Endothelial cell of umbilical vein (primary cell): ENCODE data around the gene COL4A2. TPM values are rescaled to one million over a fixed set of nuclear protein-coding genes. Genes with fewer than 3 reads are reported as not detected.

Experiments used
- BruUV-seq: library from RNA; stranded (reverse); fragments of 400-500 nt; replicated peaks from 2 replicates; lab custom pipeline; 2021; lab: Mats Ljungman, UMichigan
- CTCF ChIA-PET: fragments of 300-600, 350-600 bp; sonication (Branson Sonifier 250); formaldehyde crosslinking; loops from one replicate; lab custom pipeline; 2021; ENCODE audit warnings: antibody characterized with exemption, inconsistent platforms; lab: Charles Lee
- POLR2A ChIA-PET: fragments of 300-600, 350-600 bp; sonication (Branson Sonifier 250); formaldehyde crosslinking; loops from one replicate; lab custom pipeline; 2021; ENCODE audit warnings: antibody characterized with exemption, inconsistent platforms; lab: Charles Lee
- DNase-seq: peaks from one replicate; pipeline ENCODE4 v3.0.0-alpha.2; 2011; ENCODE audit warnings: low read depth, low spot score
- FAIRE-seq: peaks from 2 replicates; lab custom pipeline; 2011; peaks lifted over from hg19 to GRCh38; lab: Jason Lieb, UNC
- H2AFZ ChIP-seq: 2 replicates; pipeline ENCODE4 v1.6.0; 2012; ENCODE audit warnings: low read depth, low read length, control low read depth, inconsistent platforms
- H3K27ac ChIP-seq: 2 replicates; pipeline ENCODE4 v1.5.1; 2011; ENCODE audit warnings: low read depth, mild to moderate bottlenecking, control low read depth, low read length, moderate library complexity; ENCODE audit not compliant: insufficient read depth
- H3K27me3 ChIP-seq, 2 experiments: 2 replicates each; pipeline versions ENCODE4 v1.6.0 to v1.6.1; 2011; ENCODE audit warnings: low read length in 2 of 2, mixed read lengths in 1 of 2; ENCODE audit not compliant: control insufficient read depth in 2 of 2, insufficient read depth in 2 of 2
- H3K36me3 ChIP-seq, 2 experiments: 2 replicates in 1 of 2; 3 replicates in 1 of 2; pipeline ENCODE4 v1.5.1; 2011; ENCODE audit warnings: low read length in 2 of 2, mild to moderate bottlenecking in 1 of 2, moderate library complexity in 1 of 2; ENCODE audit not compliant: control insufficient read depth in 2 of 2, insufficient read depth in 2 of 2; ENCODE audit errors: extremely low read depth in 1 of 2
- H3K4me1 ChIP-seq: 3 replicates; pipeline ENCODE4 v1.5.1; 2011; ENCODE audit warnings: mild to moderate bottlenecking, low read length; ENCODE audit not compliant: control insufficient read depth, insufficient read depth; ENCODE audit errors: extremely low read depth
- H3K4me2 ChIP-seq: 2 replicates; pipeline ENCODE4 v1.6.1; 2011; ENCODE audit warnings: low read length, control low read depth, mixed read lengths; ENCODE audit not compliant: insufficient read depth
- H3K4me3 ChIP-seq, 3 experiments: fragments of 200-600 bp in 1 of 3; sonication (generic), shearing (Covaris generic) in 1 of 3; replicated peaks in 1 of 3; 2 replicates each; pipeline ENCODE4 v1.5.1; 2011 to 2016; ENCODE audit warnings: control low read depth in 3 of 3, low read length in 3 of 3, mild to moderate bottlenecking in 2 of 3, inconsistent platforms in 1 of 3, low read depth in 1 of 3, moderate library complexity in 1 of 3; ENCODE audit not compliant: insufficient read depth in 1 of 3
- H3K79me2 ChIP-seq: 2 replicates; pipeline ENCODE4 v1.6.0; 2012; ENCODE audit warnings: low read length, inconsistent platforms; ENCODE audit not compliant: control insufficient read depth, insufficient read depth
- H3K9ac ChIP-seq: replicated peaks from 2 replicates; pipeline ENCODE3; 2011; ENCODE audit warnings: low read length, control low read depth; ENCODE audit not compliant: insufficient read depth; ENCODE audit errors: extremely low read depth
- H3K9me1 ChIP-seq: replicated peaks from 3 replicates; pipeline ENCODE4 v1.6.0; 2011; ENCODE audit warnings: mild to moderate bottlenecking, low read length; ENCODE audit not compliant: control insufficient read depth, insufficient read depth; ENCODE audit errors: extremely low read depth
- H3K9me3 ChIP-seq: replicated peaks from 2 replicates; pipeline ENCODE4 v1.5.1; 2012; ENCODE audit warnings: low read length, inconsistent platforms; ENCODE audit not compliant: control insufficient read depth, insufficient read depth
- H4K20me1 ChIP-seq: replicated peaks from 2 replicates; pipeline ENCODE3; 2011; ENCODE audit warnings: mild to moderate bottlenecking, low read length; ENCODE audit not compliant: control insufficient read depth, insufficient read depth; ENCODE audit errors: extremely low read depth
- GATA2 ChIP-seq: IDR thresholded peaks from 2 replicates; pipeline ENCODE4 v1.7.0; 2011; ENCODE audit warnings: low read depth, mild to moderate bottlenecking, moderate library complexity, mixed read lengths, low read length; ENCODE audit not compliant: insufficient read length, insufficient read depth
- MAX ChIP-seq: IDR thresholded peaks from 2 replicates; pipeline ENCODE4 v1.6.1; 2011; ENCODE audit not compliant: insufficient read depth, insufficient read length
- POLR2A ChIP-seq: IDR thresholded peaks from 2 replicates; pipeline ENCODE4 v1.6.1; 2012; ENCODE audit warnings: low read depth, mild to moderate bottlenecking, control low read depth, low read length
- POLR2AphosphoS5 ChIP-seq: IDR thresholded peaks from 2 replicates; pipeline ENCODE4 v1.6.1; 2012; ENCODE audit warnings: low read depth, mild to moderate bottlenecking, control low read depth, low read length, moderate library complexity; ENCODE audit not compliant: insufficient read depth
- dilution Hi-C: fragments of 300-500 bp; cut with MboI; formaldehyde crosslinking; loops from one replicate; pipeline ENCODE4 v1.15.0; 2019; ENCODE audit warnings: low sequenced_read_pairs; ENCODE audit not compliant: extremely low pct_ligation_motif_present
- intact Hi-C: fragments of 100-400 bp; cut with micrococcal nuclease; formaldehyde crosslinking; loops from one replicate; pipeline ENCODE4 v1.10.0; 2022
- polyA plus RNA-seq, 4 experiments: library from polyadenylated mRNA; depleted of rRNA in 3 of 4; stranded (reverse) in 3 of 4; unstranded in 1 of 4; fragments of >200 nt; gene quantifications; 2 replicates each; pipeline versions ENCODE4 v1.2.1 to v1.2.3, GENCODE V29; 2011 to 2012; ENCODE audit warnings: missing spikeins in 1 of 4
- total RNA-seq: library from RNA; stranded (reverse); gene quantifications from 2 replicates; pipeline ENCODE4 v1.2.3, GENCODE V29; 2021

COL4A2 gene
- total and polyA plus RNA-seq, 2 donors (not counting 3 experiments of a cell fraction or from before 2014, with no cell fraction given), result 792 to 940 TPM

GRCh38 chr13:110297766-110298504 lies 9.1 kb upstream of the COL4A2 start:
- H3K4me2 ChIP-seq, result peak overlapping the region; percentile 70
- peaks cover 19% of the 10 kb centered on the region for H4K20me1 ChIP-seq

More at GRCh38 chr13:110297766-110298504, 9.1 kb upstream of the COL4A2 start:
- no TSS peak for BruUV-seq
- Histone ChIP-seq H2AFZ (no peak overlapping the region), H3K4me3 (peak overlapping the region in 1 of 3 experiments; percentile 20), H3K9me1 (no peaks in the 10 kb centered on the region), H3K36me3 (peaks cover 0 to 4% of the 10 kb centered on the region in 2 experiments), H3K27ac (peak overlapping the region; percentile 23), H3K4me1 (peaks cover 56% of the 10 kb centered on the region), H3K27me3 (no peaks in the 10 kb centered on the region), H3K9ac (no peak overlapping the region), H3K79me2 (peaks cover 65% of the 10 kb centered on the region), H3K9me3 (no peaks in the 10 kb centered on the region)
- DNase-seq (no peak), FAIRE-seq (no peak)
- POLR2A ChIA-PET, result interaction anchor here (1.3 kb wide), 1 partner anchor 39 kb away, joined by 3 read pairs; no protein-coding TSS in a partner anchor
- TF ChIP-seq POLR2A (peak; percentile 32), MAX (no peak), POLR2AphosphoS5 (no peak), GATA2 (no peak)
- CTCF ChIA-PET, result interaction anchor here (0.8 to 2.3 kb wide), 8 partner anchors 8 to 50 kb away, joined by 3 to 7 read pairs (median 3); no protein-coding TSS in a partner anchor
- dilution Hi-C loops, result no loop called here
- intact Hi-C loops, result loop anchor here (1.0 to 2.0 kb wide), 3 partner anchors 8 to 39 kb away; no protein-coding TSS in a partner anchor
